Measurements from ENCODE around the gene RDH12. TPM values are rescaled to one million over a fixed set of nuclear protein-coding genes. Genes with fewer than 3 reads are reported as not detected.

Gene RDH12
- total and polyA plus RNA-seq, 2 donors: 0.24 to 3.4 TPM

GRCh38 chr14:67733616-67734015 is 31.9 kb downstream of the RDH12 start:
- no peaks in the 10 kb centered on the region for H3K9me3 ChIP-seq (ENCODE audit: control insufficient read depth in 2 of 2, insufficient read depth in 1 of 2, low read length in 1 of 2)
- H3K4me3 ChIP-seq (ENCODE audit: low read length in 2 of 2): no peak overlapping the region
- H3K27me3 ChIP-seq (ENCODE audit: control insufficient read depth in 2 of 2, insufficient read depth in 1 of 2, low read length in 1 of 2): peaks cover 0 to 7% of the 10 kb centered on the region in 2 donors
- 97% methylated on average over 4 of the region's 4 CpGs for WGBS
- H3K27ac ChIP-seq (ENCODE audit: low read depth in 1 of 2, low read length in 1 of 2): no peak overlapping the region
- no peaks in the 10 kb centered on the region for H3K4me1 ChIP-seq (ENCODE audit: control insufficient read depth in 2 of 2, insufficient read depth in 2 of 2, low read length in 2 of 2)
- H3K36me3 ChIP-seq (ENCODE audit: control insufficient read depth in 2 of 2, insufficient read depth in 2 of 2, low read length in 1 of 2): no peaks in the 10 kb centered on the region
- no peak for DNase-seq (ENCODE audit: low read depth in 6 of 9, low spot score in 9 of 9)

GRCh38 chr14:67734675-67735074 is 33.0 kb downstream of the RDH12 start:
- H3K27ac ChIP-seq (ENCODE audit: low read depth in 1 of 2, low read length in 1 of 2): no peak overlapping the region
- DNase-seq (ENCODE audit: low read depth in 6 of 9, low spot score in 9 of 9): no peak
- no peaks in the 10 kb centered on the region for H3K9me3 ChIP-seq (ENCODE audit: control insufficient read depth in 2 of 2, insufficient read depth in 1 of 2, low read length in 1 of 2)
- H3K36me3 ChIP-seq (ENCODE audit: control insufficient read depth in 2 of 2, insufficient read depth in 2 of 2, low read length in 1 of 2): no peaks in the 10 kb centered on the region
- H3K27me3 ChIP-seq (ENCODE audit: control insufficient read depth in 2 of 2, insufficient read depth in 1 of 2, low read length in 1 of 2): no peaks in the 10 kb centered on the region
- no peaks in the 10 kb centered on the region for H3K4me1 ChIP-seq (ENCODE audit: control insufficient read depth in 2 of 2, insufficient read depth in 2 of 2, low read length in 2 of 2)
- H3K4me3 ChIP-seq (ENCODE audit: low read length in 2 of 2): no peak overlapping the region
- 87% methylated on average over 3 of the region's 3 CpGs for WGBS

DNA sequence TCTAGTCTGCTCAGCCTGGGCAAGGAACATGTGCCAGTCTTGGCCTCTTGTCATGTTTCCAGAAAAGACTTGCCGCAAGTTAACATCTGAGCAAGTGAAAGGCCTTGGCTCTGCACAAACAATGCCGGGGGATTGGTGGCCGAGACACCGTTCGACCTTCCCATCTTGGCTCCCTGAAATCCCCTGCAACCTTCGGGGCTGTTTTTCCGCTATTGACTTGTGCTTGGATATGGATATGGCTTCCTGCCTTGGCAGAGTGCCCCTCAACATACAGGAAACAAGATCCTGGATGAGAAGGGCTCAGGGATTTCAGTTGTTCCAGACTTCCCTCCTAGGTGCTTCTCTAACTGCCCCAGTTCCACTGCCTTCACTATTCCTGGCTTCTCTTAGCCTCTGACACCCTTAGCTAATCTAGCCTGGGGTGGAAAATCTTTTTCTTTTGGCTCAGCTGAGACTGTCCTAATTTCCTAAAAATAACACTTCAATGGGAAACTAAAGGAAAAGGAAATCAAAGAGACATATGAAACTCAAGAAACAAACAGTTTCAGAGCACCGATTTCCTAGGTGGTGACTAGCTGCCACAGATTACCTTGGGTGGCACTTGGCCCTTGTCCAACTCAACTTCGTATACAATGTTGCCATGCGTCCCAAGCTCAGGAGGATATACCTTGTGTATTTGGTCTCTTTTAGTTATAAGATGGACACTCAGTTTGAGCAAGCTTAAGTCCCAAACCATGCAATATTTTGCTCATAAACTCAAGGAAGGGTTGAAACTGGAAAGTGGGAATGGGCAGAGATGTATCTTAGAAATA is 33.9 kb downstream of the RDH12 start:
- Histone ChIP-seq H3K9me3 (ENCODE audit: control insufficient read depth in 2 of 2, insufficient read depth in 1 of 2, low read length in 1 of 2) (no peaks in the 10 kb centered on the region), H3K4me3 (ENCODE audit: low read length in 2 of 2) (no peak overlapping the region), H3K4me1 (ENCODE audit: control insufficient read depth in 2 of 2, insufficient read depth in 2 of 2, low read length in 2 of 2) (no peaks in the 10 kb centered on the region), H3K27ac (ENCODE audit: low read depth in 1 of 2, low read length in 1 of 2) (no peak overlapping the region), H3K27me3 (ENCODE audit: control insufficient read depth in 2 of 2, insufficient read depth in 1 of 2, low read length in 1 of 2) (no peaks in the 10 kb centered on the region), H3K36me3 (ENCODE audit: control insufficient read depth in 2 of 2, insufficient read depth in 2 of 2, low read length in 1 of 2) (no peaks in the 10 kb centered on the region)
- DNase-seq (ENCODE audit: low read depth in 6 of 9, low spot score in 9 of 9): no peak
- WGBS: 95% methylated on average over 10 of the region's 10 CpGs

DNA sequence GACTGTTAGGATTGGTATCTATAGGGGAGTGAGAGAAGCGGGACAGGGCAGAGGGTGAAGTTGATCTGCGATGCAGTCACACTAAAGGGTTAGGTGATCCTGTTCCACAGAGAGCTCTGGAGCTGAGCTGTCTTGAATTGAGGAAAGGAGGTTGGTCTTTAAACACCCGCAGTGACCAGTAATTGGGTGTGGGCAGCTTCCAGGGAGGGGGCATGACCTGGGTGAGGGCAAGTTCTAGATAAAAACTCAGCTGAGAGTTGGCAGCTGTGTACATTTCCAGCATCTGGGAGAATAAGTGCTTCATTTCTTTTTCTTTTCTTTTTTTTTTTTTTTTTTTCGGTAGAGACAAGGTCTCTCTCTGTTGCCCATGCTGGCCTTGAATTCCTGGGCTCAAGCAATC is 35.1 kb downstream of the RDH12 start:
- no peaks in the 10 kb centered on the region for H3K27me3 ChIP-seq (ENCODE audit: control insufficient read depth in 2 of 2, insufficient read depth in 1 of 2, low read length in 1 of 2)
- DNase-seq (ENCODE audit: low read depth in 6 of 9, low spot score in 9 of 9): no peak
- WGBS: 97% methylated on average over 4 of the region's 4 CpGs

DNA sequence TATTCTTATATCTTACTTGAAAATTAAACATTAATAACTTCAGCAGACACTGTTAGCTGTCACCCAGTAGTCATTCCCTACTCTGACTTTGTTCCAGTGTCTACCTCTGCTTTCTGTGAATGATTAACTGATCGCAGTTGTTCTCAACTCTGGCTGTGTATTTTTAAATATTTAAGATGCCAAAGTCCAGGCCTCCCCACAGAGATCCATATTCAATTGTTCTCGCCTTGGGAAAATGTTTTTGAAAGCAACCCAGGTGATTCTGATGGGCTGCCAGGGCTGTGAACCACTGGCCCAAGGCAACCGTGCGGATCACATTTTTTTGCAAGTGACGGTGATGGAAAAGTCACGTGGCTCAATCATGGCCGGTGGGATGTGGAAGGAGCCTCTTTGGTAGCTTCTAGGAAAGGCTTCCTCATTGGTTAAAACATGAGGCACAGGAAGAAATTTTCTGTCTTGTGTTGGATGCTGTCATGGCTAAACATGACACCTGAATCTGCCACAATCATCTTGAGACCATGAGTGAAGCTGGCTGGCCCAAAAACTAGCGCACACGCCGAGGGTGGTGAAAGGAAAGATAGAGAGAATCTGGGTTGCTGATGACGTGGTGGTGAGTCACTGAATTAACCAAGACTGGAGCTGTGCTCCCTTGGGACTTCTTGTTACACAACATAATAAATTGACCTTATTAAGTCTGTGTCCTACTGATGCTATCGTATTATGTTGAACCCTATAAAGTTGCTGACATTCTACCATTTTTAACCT is 37.2 kb downstream of the RDH12 start:
- WGBS: 86% methylated on average over 12 of the region's 12 CpGs
- Histone ChIP-seq H3K27me3 (ENCODE audit: control insufficient read depth in 2 of 2, insufficient read depth in 1 of 2, low read length in 1 of 2) (no peaks in the 10 kb centered on the region), H3K27ac (ENCODE audit: low read depth in 1 of 2, low read length in 1 of 2) (no peak overlapping the region), H3K4me3 (ENCODE audit: low read length in 2 of 2) (no peak overlapping the region), H3K9me3 (ENCODE audit: control insufficient read depth in 2 of 2, insufficient read depth in 1 of 2, low read length in 1 of 2) (no peaks in the 10 kb centered on the region), H3K4me1 (ENCODE audit: control insufficient read depth in 2 of 2, insufficient read depth in 2 of 2, low read length in 2 of 2) (no peaks in the 10 kb centered on the region), H3K36me3 (ENCODE audit: control insufficient read depth in 2 of 2, insufficient read depth in 2 of 2, low read length in 1 of 2) (no peaks in the 10 kb centered on the region)
- no peak for DNase-seq (ENCODE audit: low read depth in 6 of 9, low spot score in 9 of 9)

More for the DNA sequence above, 35.1 kb downstream of the RDH12 start:
- no peak overlapping the region for H3K4me3 ChIP-seq (ENCODE audit: low read length in 2 of 2)
- H3K36me3 ChIP-seq (ENCODE audit: control insufficient read depth in 2 of 2, insufficient read depth in 2 of 2, low read length in 1 of 2): no peaks in the 10 kb centered on the region
- no peaks in the 10 kb centered on the region for H3K4me1 ChIP-seq (ENCODE audit: control insufficient read depth in 2 of 2, insufficient read depth in 2 of 2, low read length in 2 of 2)
- H3K27ac ChIP-seq (ENCODE audit: low read depth in 1 of 2, low read length in 1 of 2): no peak overlapping the region
- H3K9me3 ChIP-seq (ENCODE audit: control insufficient read depth in 2 of 2, insufficient read depth in 1 of 2, low read length in 1 of 2): no peaks in the 10 kb centered on the region

GRCh38 chr14:67744046-67744445 is 42.4 kb downstream of the RDH12 start:
- H3K27ac ChIP-seq (ENCODE audit: low read depth in 1 of 2, low read length in 1 of 2): no peak overlapping the region
- 93% methylated on average over 2 of the region's 2 CpGs for WGBS
- peaks cover 3 to 17% of the 10 kb centered on the region in 2 donors for H3K36me3 ChIP-seq (ENCODE audit: control insufficient read depth in 2 of 2, insufficient read depth in 2 of 2, low read length in 1 of 2)
- H3K4me1 ChIP-seq (ENCODE audit: control insufficient read depth in 2 of 2, insufficient read depth in 2 of 2, low read length in 2 of 2): no peaks in the 10 kb centered on the region
- H3K9me3 ChIP-seq (ENCODE audit: control insufficient read depth in 2 of 2, insufficient read depth in 1 of 2, low read length in 1 of 2): no peaks in the 10 kb centered on the region
- no peaks in the 10 kb centered on the region for H3K27me3 ChIP-seq (ENCODE audit: control insufficient read depth in 2 of 2, insufficient read depth in 1 of 2, low read length in 1 of 2)
- H3K4me3 ChIP-seq (ENCODE audit: low read length in 2 of 2): no peak overlapping the region
- no peak for DNase-seq (ENCODE audit: low read depth in 6 of 9, low spot score in 9 of 9)

DNA sequence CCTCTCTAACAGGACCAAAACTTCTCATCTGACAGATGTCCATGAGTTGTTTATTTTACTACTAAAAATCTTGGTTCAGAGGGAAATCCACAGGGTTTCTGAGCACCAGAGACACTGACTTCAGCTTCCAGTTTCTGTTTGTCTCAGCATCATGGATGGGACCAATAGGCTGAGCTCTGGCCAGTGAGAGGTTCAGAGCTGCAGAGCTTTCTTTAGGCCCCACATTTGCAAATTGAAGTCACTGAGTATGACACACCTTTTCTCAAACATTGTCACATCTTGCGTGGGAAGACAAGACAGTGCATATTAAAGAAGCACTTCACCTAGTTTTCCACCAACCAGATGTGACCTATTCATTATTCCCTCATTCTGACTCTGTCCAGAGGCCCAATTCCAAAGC is 45.2 kb downstream of the RDH12 start:
- H3K36me3 ChIP-seq (ENCODE audit: control insufficient read depth in 2 of 2, insufficient read depth in 2 of 2, low read length in 1 of 2): peaks cover 23 to 39% of the 10 kb centered on the region in 2 donors
- H3K27me3 ChIP-seq (ENCODE audit: control insufficient read depth in 2 of 2, insufficient read depth in 1 of 2, low read length in 1 of 2): no peaks in the 10 kb centered on the region
- WGBS: 98% methylated on average over 1 of the region's 1 CpG
- H3K4me1 ChIP-seq (ENCODE audit: control insufficient read depth in 2 of 2, insufficient read depth in 2 of 2, low read length in 2 of 2): no peaks in the 10 kb centered on the region
- H3K27ac ChIP-seq (ENCODE audit: low read depth in 1 of 2, low read length in 1 of 2): no peak overlapping the region
- H3K9me3 ChIP-seq (ENCODE audit: control insufficient read depth in 2 of 2, insufficient read depth in 1 of 2, low read length in 1 of 2): no peaks in the 10 kb centered on the region
- H3K4me3 ChIP-seq (ENCODE audit: low read length in 2 of 2): no peak overlapping the region
- no peak for DNase-seq (ENCODE audit: low read depth in 6 of 9, low spot score in 9 of 9)

DNA sequence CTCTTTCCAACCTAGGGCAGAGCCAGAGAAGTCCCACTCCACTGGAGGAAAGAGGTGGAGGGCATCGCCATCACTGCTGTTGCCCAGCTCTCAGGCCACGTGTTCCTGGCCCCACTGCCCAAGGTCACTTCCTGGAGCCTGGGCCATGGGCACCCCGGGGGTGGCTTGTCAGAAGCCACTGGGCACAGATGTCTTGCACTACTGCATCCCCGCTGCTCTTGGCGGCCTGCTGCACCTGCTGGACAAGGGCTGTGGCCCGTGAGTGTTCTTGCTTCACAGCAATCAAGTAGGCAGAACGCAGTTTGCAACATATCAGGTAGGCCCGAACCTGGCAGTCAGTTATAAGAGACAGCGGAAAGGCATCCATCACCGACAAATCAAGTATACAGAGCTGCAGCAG is 46.6 kb downstream of the RDH12 start:
- Histone ChIP-seq H3K4me1 (ENCODE audit: control insufficient read depth in 2 of 2, insufficient read depth in 2 of 2, low read length in 2 of 2) (no peaks in the 10 kb centered on the region), H3K36me3 (ENCODE audit: control insufficient read depth in 2 of 2, insufficient read depth in 2 of 2, low read length in 1 of 2) (peaks cover 37 to 51% of the 10 kb centered on the region in 2 donors), H3K27me3 (ENCODE audit: control insufficient read depth in 2 of 2, insufficient read depth in 1 of 2, low read length in 1 of 2) (no peaks in the 10 kb centered on the region), H3K9me3 (ENCODE audit: control insufficient read depth in 2 of 2, insufficient read depth in 1 of 2, low read length in 1 of 2) (no peaks in the 10 kb centered on the region), H3K27ac (ENCODE audit: low read depth in 1 of 2, low read length in 1 of 2) (no peak overlapping the region), H3K4me3 (ENCODE audit: low read length in 2 of 2) (no peak overlapping the region)
- 99% methylated on average over 10 of the region's 10 CpGs for WGBS
- DNase-seq (ENCODE audit: low read depth in 6 of 9, low spot score in 9 of 9): no peak

DNA sequence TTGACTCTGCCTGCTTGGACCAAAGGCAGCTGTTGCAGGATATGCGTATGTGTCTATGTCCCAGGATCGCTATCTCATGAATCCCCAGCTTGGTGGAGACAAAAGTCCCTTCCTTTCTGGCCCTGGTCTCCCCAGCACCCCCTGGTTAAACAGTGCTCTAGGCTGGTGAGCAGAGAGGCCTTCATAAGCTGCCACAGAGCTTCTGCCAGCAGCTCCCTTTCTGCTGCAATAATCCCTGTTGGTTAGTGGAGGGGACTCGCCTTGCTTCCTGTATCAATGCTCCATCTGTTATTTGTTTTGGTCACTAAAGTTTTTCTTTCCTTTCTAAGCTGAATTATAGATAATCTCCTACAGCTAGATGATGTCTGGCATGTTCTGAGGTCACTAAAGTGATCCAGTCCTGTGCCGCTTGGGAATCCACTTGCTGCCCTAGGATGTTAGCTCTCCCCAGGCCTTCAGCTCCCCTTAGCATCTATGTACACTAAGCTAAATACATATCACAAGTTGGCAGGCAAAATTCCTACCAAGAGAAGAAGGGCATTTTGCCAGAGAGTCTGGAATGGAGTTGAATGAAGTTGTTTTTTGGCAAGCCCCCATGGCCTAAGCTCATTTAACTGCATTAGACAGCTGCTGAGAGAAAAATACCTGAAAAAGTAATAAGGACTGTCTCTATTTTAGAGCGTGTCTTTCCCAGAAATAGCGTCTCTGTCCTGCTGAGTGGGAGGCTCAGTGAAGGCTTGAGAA is 47.8 kb downstream of the RDH12 start:
- Histone ChIP-seq H3K4me3 (ENCODE audit: low read length in 2 of 2) (no peak overlapping the region), H3K36me3 (ENCODE audit: control insufficient read depth in 2 of 2, insufficient read depth in 2 of 2, low read length in 1 of 2) (peaks cover 47 to 61% of the 10 kb centered on the region in 2 donors), H3K4me1 (ENCODE audit: control insufficient read depth in 2 of 2, insufficient read depth in 2 of 2, low read length in 2 of 2) (no peaks in the 10 kb centered on the region), H3K27ac (ENCODE audit: low read depth in 1 of 2, low read length in 1 of 2) (no peak overlapping the region), H3K9me3 (ENCODE audit: control insufficient read depth in 2 of 2, insufficient read depth in 1 of 2, low read length in 1 of 2) (no peaks in the 10 kb centered on the region), H3K27me3 (ENCODE audit: control insufficient read depth in 2 of 2, insufficient read depth in 1 of 2, low read length in 1 of 2) (no peaks in the 10 kb centered on the region)
- WGBS: 98% methylated on average over 6 of the region's 6 CpGs
- no peak for DNase-seq (ENCODE audit: low read depth in 6 of 9, low spot score in 9 of 9)
